H1 (cell line): Measurements from ENCODE around the gene MYL3. TPM values are rescaled to one million over a fixed set of nuclear protein-coding genes. Genes with fewer than 3 reads are reported as not detected.

Source experiments
- CREB1 ChIP-seq: IDR thresholded peaks from 2 replicates; pipeline ENCODE4 v1.6.1; 2012; ENCODE audit warnings: inconsistent platforms
- CTBP2 ChIP-seq: IDR thresholded peaks from 2 replicates; pipeline ENCODE4 v1.7.0; 2011; ENCODE audit warnings: borderline replicate concordance, mild to moderate bottlenecking, moderate library complexity, mixed read lengths, low read length; ENCODE audit not compliant: insufficient read depth, insufficient read length
- GTF2F1 ChIP-seq: IDR thresholded peaks from 2 replicates; pipeline ENCODE4 v1.6.1; 2012; ENCODE audit warnings: low read depth, low read length, improper control_type of control experiment, borderline replicate concordance
- PHF8 ChIP-seq: fragments of 200-600 bp; sonication (generic); conservative IDR thresholded peaks from 2 replicates; pipeline ENCODE4 v1.7.1; 2012; ENCODE audit warnings: low read depth, mild to moderate bottlenecking, inconsistent platforms, low read length, moderate library complexity
- SIX5 ChIP-seq: IDR thresholded peaks from 2 replicates; pipeline ENCODE4 v1.6.1; 2011; ENCODE audit warnings: mild to moderate bottlenecking, low read depth, low read length
- SRF ChIP-seq: IDR thresholded peaks from 2 replicates; pipeline ENCODE4 v1.6.1; 2011; ENCODE audit warnings: mild to moderate bottlenecking, low read depth, low read length, moderate library complexity
- polyA plus RNA-seq, 7 experiments: library from polyadenylated mRNA; depleted of rRNA in 3 of 7; stranded (reverse) in 5 of 7; unstranded in 2 of 7; fragments of >200 nt in 5 of 7; fragments of 200-250 nt in 2 of 7; gene quantifications; 1 replicate in 5 of 7; 2 replicates in 1 of 7; 4 replicates in 1 of 7; pipeline versions ENCODE4 v1.2.1 to v1.2.3, GENCODE V29; 2011 to 2013; ENCODE audit warnings: missing spikeins in 2 of 7, mixed read lengths in 2 of 7
- total RNA-seq: library from RNA; stranded (reverse); fragmentation: NEBNext Ultra II Directional; extraction: Animal tissue kit (Norgen Biotek cat#: 25700); gene quantifications from 2 replicates; pipeline ENCODE4 v1.2.1, GENCODE V29; 2021

The MYL3 gene
- total and polyA plus RNA-seq, 2 of the 8 experiments (the other 6 are each of a cell fraction or from before 2014, with no cell fraction given), result 0.06 TPM; not detected in 1

DNA sequence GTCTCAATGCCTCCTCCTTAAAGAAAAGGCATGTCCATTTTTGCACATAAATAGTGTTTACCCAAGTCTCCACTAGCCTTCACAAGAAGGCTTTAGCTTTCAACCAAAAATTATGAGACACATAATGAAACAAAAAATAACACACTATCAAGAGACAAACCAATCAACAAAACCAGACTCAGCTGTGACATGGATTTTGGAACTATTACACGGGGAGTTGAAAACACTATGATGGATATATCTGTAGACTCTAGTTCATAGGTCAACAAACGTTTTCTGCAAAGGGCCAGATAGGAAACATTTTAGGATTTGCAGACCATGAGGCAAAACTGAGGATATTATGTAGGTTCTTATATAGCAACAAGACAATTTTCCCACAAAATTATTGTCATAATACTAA, 24.9 kb downstream of the MYL3 start (continued):
- TF ChIP-seq CTBP2 (no peak), PHF8 (no peak), CREB1 (no peak), SIX5 (no peak), SRF (no peak), GTF2F1 (no peak)
